ENCODE results near the gene KMO.

Gene KMO

GRCh38 chr1:241644259-241644658 is 112.1 kb downstream of the KMO start:
- ChIA-PET CTCF (interaction anchor here (0.6 kb wide), 1 partner anchor 33 kb away, joined by 3 read pairs; no protein-coding TSS in a partner anchor), POLR2A (no interaction called here)
- H3K27ac ChIP-seq (ENCODE audit: insufficient read depth in 1 of 2, low read depth in 1 of 2, low read length in 2 of 2, poor library complexity in 1 of 2, severe bottlenecking in 2 of 2), result no peak overlapping the region
- H3K27me3 ChIP-seq (replicated peaks in 2 of 5; ENCODE audit: control insufficient read depth in 4 of 5, insufficient read depth in 5 of 5, low read length in 4 of 5), result no peaks in the 10 kb centered on the region
- DNase-seq, result no peak
- no peak overlapping the region for H3K4me3 ChIP-seq (ENCODE audit: control insufficient read depth in 1 of 7, extremely low read depth in 1 of 7, insufficient read depth in 4 of 7, low read depth in 2 of 7, low read length in 6 of 7)
- peaks cover 0 to 6% (median 0%) of the 10 kb centered on the region in 5 experiments for H3K9me3 ChIP-seq (ENCODE audit: control extremely low read depth in 1 of 5, control insufficient read depth in 4 of 5, insufficient read depth in 2 of 5, low read depth in 1 of 5, low read length in 4 of 5)
- WGBS (ENCODE audit: insufficient coverage), result no CpG with 5 or more reads among the region's 2 CpGs
- H3K4me1 ChIP-seq (ENCODE audit: control extremely low read depth in 1 of 4, control insufficient read depth in 4 of 4, insufficient read depth in 4 of 4, low read length in 3 of 4), result peaks cover 0 to 6% (median 0%) of the 10 kb centered on the region in 4 experiments
- no peaks in the 10 kb centered on the region for H3K36me3 ChIP-seq (ENCODE audit: control insufficient read depth in 4 of 4, insufficient read depth in 4 of 4, low read length in 3 of 4)

- no CpG with 5 or more reads among the region's 4 CpGs for WGBS (ENCODE audit: insufficient coverage)
These were observed 113.0 kb downstream of the KMO start for GRCh38 chr1:241645199-241645598.

More at GRCh38 chr1:241645199-241645598, 113.0 kb downstream of the KMO start:
- Histone ChIP-seq H3K27ac (ENCODE audit: insufficient read depth in 1 of 2, low read depth in 1 of 2, low read length in 2 of 2, poor library complexity in 1 of 2, severe bottlenecking in 2 of 2) (no peak overlapping the region), H3K36me3 (ENCODE audit: control insufficient read depth in 4 of 4, insufficient read depth in 4 of 4, low read length in 3 of 4) (no peaks in the 10 kb centered on the region), H3K4me1 (ENCODE audit: control extremely low read depth in 1 of 4, control insufficient read depth in 4 of 4, insufficient read depth in 4 of 4, low read length in 3 of 4) (peaks cover 0 to 5% (median 0%) of the 10 kb centered on the region in 4 experiments), H3K27me3 (replicated peaks in 2 of 5; ENCODE audit: control insufficient read depth in 4 of 5, insufficient read depth in 5 of 5, low read length in 4 of 5) (peaks cover 0 to 1% (median 0%) of the 10 kb centered on the region in 5 experiments), H3K4me3 (ENCODE audit: control insufficient read depth in 1 of 7, extremely low read depth in 1 of 7, insufficient read depth in 4 of 7, low read depth in 2 of 7, low read length in 6 of 7) (no peak overlapping the region), H3K9me3 (ENCODE audit: control extremely low read depth in 1 of 5, control insufficient read depth in 4 of 5, insufficient read depth in 2 of 5, low read depth in 1 of 5, low read length in 4 of 5) (peaks cover 0 to 6% (median 0%) of the 10 kb centered on the region in 5 experiments)
- ChIA-PET POLR2A (no interaction called here), CTCF (no interaction called here)
- no peak for DNase-seq
